ENCODE measurements around the gene POLR2I. TPM values are rescaled to one million over a fixed set of nuclear protein-coding genes. Genes with fewer than 3 reads are reported as not detected.
A peak's percentile ranks its signal among the peaks of the same experiment; 100 is the strongest.
"Not testable (repeated sequence)": the region's sequence is repeated elsewhere in the genome, so short reads cannot be mapped to it uniquely, and the experiment has no call there.

The POLR2I gene
- total RNA-seq, 4 donors from 2014 or later: 64.8 to 152 (median 85.7) TPM

GRCh38 chr19:36140304-36141038 is 25.8 kb upstream of the POLR2I start:
- 0% methylated on average over 16 of the region's 31 CpGs for WGBS
- Histone ChIP-seq H3K9me3 (no peaks in the 10 kb centered on the region), H3K4me3 (peak overlapping the region; percentile 74 to 97 (median 76)), H3K36me3 (peaks cover 14 to 38% (median 35%) of the 10 kb centered on the region in 4 donors), H3K27ac (replicated peaks in 1 of 4) (peak overlapping the region; percentile 92 to 100 (median 96)), H3K27me3 (no peaks in the 10 kb centered on the region), H3K4me1 (peaks cover 23 to 51% (median 43%) of the 10 kb centered on the region in 4 donors)
- intact Hi-C loops (cut with DNase I): no loop called here
- DNase-seq (ENCODE audit: extremely low spot score): no peak
- TF ChIP-seq CTCF (IDR thresholded peaks at IDR 0.05): no peak
- no peak for TF ChIP-seq POLR2AphosphoS5 (IDR thresholded peaks at IDR 0.05)
- no peak for TF ChIP-seq POLR2A (IDR thresholded peaks at IDR 0.05; ENCODE audit: low read depth)
- no peak for TF ChIP-seq EP300 (IDR thresholded peaks at IDR 0.05)

GRCh38 chr19:36139473-36140303 is 25.0 kb upstream of the POLR2I start, which contains the start of gene CAPNS1:
TSS of gene CAPNS1 (plus strand) at chr19:36140066. CDS start at chr19:36141012, 946 bp downstream.
- Histone ChIP-seq H3K4me3 (peak within 1 kb of the TSS; percentile 74 to 97 (median 76)), H3K9me3 (no peaks in the 10 kb centered on the region), H3K27ac (replicated peaks in 1 of 4) (peak within 1 kb of the TSS; percentile 92 to 100 (median 96)), H3K36me3 (peaks cover 10 to 30% (median 27%) of the 10 kb centered on the region in 4 donors), H3K27me3 (no peaks in the 10 kb centered on the region), H3K4me1 (peaks cover 23 to 51% (median 43%) of the 10 kb centered on the region in 4 donors)
- intact Hi-C loops (cut with DNase I): loop anchor here (10.0 kb wide), 1 partner anchor 75 kb away; the partner anchor contains the start of genes ZNF146 and ZNF565
- WGBS: under 1% methylated on average over 36 of the region's 75 CpGs
- DNase-seq (ENCODE audit: extremely low spot score): peak; percentile 98
- TF ChIP-seq POLR2A (IDR thresholded peaks at IDR 0.05; ENCODE audit: low read depth): peak; percentile 96
- TF ChIP-seq EP300 (IDR thresholded peaks at IDR 0.05): no peak
- TF ChIP-seq CTCF (IDR thresholded peaks at IDR 0.05): peak in 2 of 3 experiments; percentile 5 to 24
- TF ChIP-seq POLR2AphosphoS5 (IDR thresholded peaks at IDR 0.05): peak; percentile 98 to 99

GRCh38 chr19:36139120-36139472 is 24.4 kb upstream of the POLR2I start:
- WGBS: 58% methylated on average over 7 of the region's 7 CpGs
- TF ChIP-seq EP300 (IDR thresholded peaks at IDR 0.05) (no peak), CTCF (IDR thresholded peaks at IDR 0.05) (no peak), POLR2AphosphoS5 (IDR thresholded peaks at IDR 0.05) (no peak), POLR2A (IDR thresholded peaks at IDR 0.05; ENCODE audit: low read depth) (no peak)
- peaks cover 23 to 51% (median 43%) of the 10 kb centered on the region in 4 donors for H3K4me1 ChIP-seq
- H3K9me3 ChIP-seq: no peaks in the 10 kb centered on the region
- H3K4me3 ChIP-seq: peak overlapping the region; percentile 74 to 97 (median 76)
- no peaks in the 10 kb centered on the region for H3K27me3 ChIP-seq
- intact Hi-C loops (cut with DNase I): loop anchor here (10.0 kb wide), 1 partner anchor 76 kb away; the partner anchor contains the start of genes ZNF146 and ZNF565
- H3K27ac ChIP-seq (replicated peaks in 1 of 4): peak overlapping the region; percentile 92 to 100 (median 96)
- DNase-seq (ENCODE audit: extremely low spot score): no peak
- H3K36me3 ChIP-seq: peaks cover 10 to 24% (median 21%) of the 10 kb centered on the region in 4 donors

- WGBS: 58% methylated on average over 12 of the region's 12 CpGs
- DNase-seq (ENCODE audit: extremely low spot score): no peak
- peak; percentile 30 to 55 for TF ChIP-seq POLR2AphosphoS5 (IDR thresholded peaks at IDR 0.05)
- no peak for TF ChIP-seq CTCF (IDR thresholded peaks at IDR 0.05)
- peak overlapping the region in 1 of 4 donors; percentile 1 for H3K4me3 ChIP-seq
- H3K9me3 ChIP-seq: no peaks in the 10 kb centered on the region
- no peaks in the 10 kb centered on the region for H3K27me3 ChIP-seq
- H3K4me1 ChIP-seq: peaks cover 23 to 46% (median 42%) of the 10 kb centered on the region in 4 donors
- H3K36me3 ChIP-seq: peaks cover 0 to 5% (median 2%) of the 10 kb centered on the region in 4 donors
- intact Hi-C loops (cut with DNase I): loop anchor here (10.0 kb wide), 1 partner anchor 78 kb away; the partner anchor contains the start of genes ZNF146 and ZNF565
- H3K27ac ChIP-seq (replicated peaks in 1 of 4): peak overlapping the region; percentile 49 to 92 (median 73)
Observed at GRCh38 chr19:36136964-36137686, 22.4 kb upstream of the POLR2I start.

GRCh38 chr19:36134867-36135266 is 20.2 kb upstream of the POLR2I start:
- intact Hi-C loops (cut with DNase I): loop anchor here (10.0 kb wide), 1 partner anchor 80 kb away; the partner anchor contains the start of genes ZNF146 and ZNF565
- not testable (repeated sequence) for H3K27me3 ChIP-seq
- WGBS: 93% methylated on average over 3 of the region's 4 CpGs

More at GRCh38 chr19:36134867-36135266, 20.2 kb upstream of the POLR2I start:
- H3K36me3 ChIP-seq; DNase-seq (ENCODE audit: extremely low spot score); H3K9me3 ChIP-seq; H3K4me3 ChIP-seq; H3K27ac ChIP-seq (replicated peaks in 1 of 4): not testable (repeated sequence)
- H3K4me1 ChIP-seq: peaks cover 14 to 33% (median 32%) of the 10 kb centered on the region in 4 donors
